ENCODE data around the gene EDA.

EDA gene

DNA sequence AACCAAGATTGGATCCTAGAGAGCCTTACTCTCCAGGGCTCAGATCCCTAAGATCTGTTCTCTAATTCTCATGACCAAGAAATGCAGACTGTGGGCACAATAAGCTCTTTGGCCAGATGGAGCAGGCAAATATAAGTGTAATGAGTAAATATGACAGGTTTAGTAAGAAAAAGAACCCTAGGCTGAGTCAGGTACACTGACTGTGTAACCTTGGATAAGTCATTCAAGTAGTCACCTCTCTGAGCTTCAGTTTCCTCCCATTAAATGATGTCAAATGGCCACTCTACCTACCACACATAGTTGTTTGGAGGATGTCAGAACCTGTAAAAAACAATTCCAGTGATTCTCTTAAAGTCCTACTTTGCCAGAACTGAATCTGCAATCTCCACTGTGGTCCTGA is 8.3 kb upstream of the EDA start:
- TF ChIP-seq CTCF (IDR thresholded peaks at IDR 0.05; ENCODE audit: extremely low read depth, insufficient read depth, missing control alignments) = no peak
- in situ Hi-C loops (cut with MboI; ENCODE audit: low pct_unique_long_range_greater_than_20kb, low sequenced_read_pairs, unreplicated experiment) = no loop called here
- DNase-seq (ENCODE audit: low spot score) = no peak

DNA sequence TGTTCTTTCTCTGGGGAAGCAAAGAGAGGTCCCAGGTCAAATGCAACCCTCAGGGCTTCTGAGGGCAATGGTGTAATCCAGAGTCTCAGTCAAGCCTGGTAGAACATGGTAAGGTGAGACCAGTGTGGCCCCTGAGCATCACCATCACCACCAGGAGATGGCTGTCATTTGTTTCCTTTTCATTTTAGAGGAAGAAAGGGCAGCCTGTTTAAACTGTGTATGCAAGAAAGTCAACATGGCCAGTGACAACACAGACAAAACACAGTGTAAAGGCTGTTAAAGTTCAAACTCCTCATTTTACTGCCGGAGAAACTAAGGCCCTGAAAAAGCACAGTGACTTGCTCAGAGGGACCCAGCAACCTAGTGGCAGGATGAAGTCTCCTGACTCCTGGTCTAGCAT is 2.0 kb upstream of the EDA start:
- no peak for DNase-seq (ENCODE audit: low spot score)
- no peak for TF ChIP-seq CTCF (IDR thresholded peaks at IDR 0.05; ENCODE audit: extremely low read depth, insufficient read depth, missing control alignments)
- in situ Hi-C loops (cut with MboI; ENCODE audit: low pct_unique_long_range_greater_than_20kb, low sequenced_read_pairs, unreplicated experiment) = no loop called here

DNA sequence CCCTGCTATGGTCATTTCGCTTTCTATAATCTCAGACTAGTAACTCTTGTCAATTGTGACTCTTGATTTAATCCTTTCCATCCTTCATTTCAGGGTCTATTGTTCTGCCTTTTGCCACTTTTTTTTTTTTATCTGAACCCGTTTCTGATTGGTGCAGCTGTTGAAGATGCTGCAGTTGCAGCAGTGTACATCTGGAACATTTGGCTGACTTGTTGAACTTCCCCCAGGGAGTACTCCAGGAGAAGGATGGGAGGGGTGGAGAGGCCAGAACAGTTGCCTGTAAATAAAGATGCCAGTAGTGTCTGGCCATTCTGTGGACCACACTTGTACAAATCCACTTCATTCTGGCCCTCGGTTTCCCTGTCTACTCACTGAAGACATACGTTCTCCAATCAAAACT is 1.0 kb upstream of the EDA start:
- DNase-seq (ENCODE audit: low spot score) = no peak
- no peak for TF ChIP-seq CTCF (IDR thresholded peaks at IDR 0.05; ENCODE audit: extremely low read depth, insufficient read depth, missing control alignments)
- in situ Hi-C loops (cut with MboI; ENCODE audit: low pct_unique_long_range_greater_than_20kb, low sequenced_read_pairs, unreplicated experiment) = no loop called here

- in situ Hi-C loops (cut with MboI; ENCODE audit: low pct_unique_long_range_greater_than_20kb, low sequenced_read_pairs, unreplicated experiment) = no loop called here
- DNase-seq (ENCODE audit: low spot score) = no peak
- TF ChIP-seq CTCF (IDR thresholded peaks at IDR 0.05; ENCODE audit: extremely low read depth, insufficient read depth, missing control alignments) = no peak
Measured at GRCh38 chrX:69615342-69615741, 571 bp upstream of the EDA start.

- no peak for TF ChIP-seq CTCF (IDR thresholded peaks at IDR 0.05; ENCODE audit: extremely low read depth, insufficient read depth, missing control alignments)
- no peak for DNase-seq (ENCODE audit: low spot score)
- in situ Hi-C loops (cut with MboI; ENCODE audit: low pct_unique_long_range_greater_than_20kb, low sequenced_read_pairs, unreplicated experiment) = no loop called here
Measured at GRCh38 chrX:69616457-69617203, 717 bp downstream of the EDA start.

- TF ChIP-seq CTCF (IDR thresholded peaks at IDR 0.05; ENCODE audit: extremely low read depth, insufficient read depth, missing control alignments) = peak; percentile 30
- in situ Hi-C loops (cut with MboI; ENCODE audit: low pct_unique_long_range_greater_than_20kb, low sequenced_read_pairs, unreplicated experiment) = no loop called here
- no peak for DNase-seq (ENCODE audit: low spot score)
Measured at GRCh38 chrX:69618803-69619202, 2.9 kb downstream of the EDA start.
